Endothelial cell of umbilical vein (primary cell): ENCODE measurements around the gene CORO7. TPM values are rescaled to one million over a fixed set of nuclear protein-coding genes. Genes with fewer than 3 reads are reported as not detected.
A peak's percentile ranks its signal among the peaks of the same experiment; 100 is the strongest.

Experiments used
- BruUV-seq: library from RNA; stranded (reverse); fragments of 400-500 nt; replicated peaks from 2 replicates; lab custom pipeline; 2021; lab: Mats Ljungman, UMichigan
- CTCF ChIA-PET: fragments of 300-600, 350-600 bp; sonication (Branson Sonifier 250); formaldehyde crosslinking; loops from one replicate; lab custom pipeline; 2021; ENCODE audit warnings: antibody characterized with exemption, inconsistent platforms; lab: Charles Lee
- POLR2A ChIA-PET: fragments of 300-600, 350-600 bp; sonication (Branson Sonifier 250); formaldehyde crosslinking; loops from one replicate; lab custom pipeline; 2021; ENCODE audit warnings: antibody characterized with exemption, inconsistent platforms; lab: Charles Lee
- DNase-seq: peaks from one replicate; pipeline ENCODE4 v3.0.0-alpha.2; 2011; ENCODE audit warnings: low read depth, low spot score
- FAIRE-seq: peaks from 2 replicates; lab custom pipeline; 2011; peaks lifted over from hg19 to GRCh38; lab: Jason Lieb, UNC
- H2AFZ ChIP-seq: 2 replicates; pipeline ENCODE4 v1.6.0; 2012; ENCODE audit warnings: low read depth, low read length, control low read depth, inconsistent platforms
- H3K27ac ChIP-seq: 2 replicates; pipeline ENCODE4 v1.5.1; 2011; ENCODE audit warnings: low read depth, mild to moderate bottlenecking, control low read depth, low read length, moderate library complexity; ENCODE audit not compliant: insufficient read depth
- H3K27me3 ChIP-seq, 2 experiments: 2 replicates each; pipeline versions ENCODE4 v1.6.0 to v1.6.1; 2011; ENCODE audit warnings: low read length in 2 of 2, mixed read lengths in 1 of 2; ENCODE audit not compliant: control insufficient read depth in 2 of 2, insufficient read depth in 2 of 2
- H3K36me3 ChIP-seq, 2 experiments: 2 replicates in 1 of 2; 3 replicates in 1 of 2; pipeline ENCODE4 v1.5.1; 2011; ENCODE audit warnings: low read length in 2 of 2, mild to moderate bottlenecking in 1 of 2, moderate library complexity in 1 of 2; ENCODE audit not compliant: control insufficient read depth in 2 of 2, insufficient read depth in 2 of 2; ENCODE audit errors: extremely low read depth in 1 of 2
- H3K4me1 ChIP-seq: 3 replicates; pipeline ENCODE4 v1.5.1; 2011; ENCODE audit warnings: mild to moderate bottlenecking, low read length; ENCODE audit not compliant: control insufficient read depth, insufficient read depth; ENCODE audit errors: extremely low read depth
- H3K4me2 ChIP-seq: 2 replicates; pipeline ENCODE4 v1.6.1; 2011; ENCODE audit warnings: low read length, control low read depth, mixed read lengths; ENCODE audit not compliant: insufficient read depth
- H3K4me3 ChIP-seq, 3 experiments: fragments of 200-600 bp in 1 of 3; sonication (generic), shearing (Covaris generic) in 1 of 3; replicated peaks in 1 of 3; 2 replicates each; pipeline ENCODE4 v1.5.1; 2011 to 2016; ENCODE audit warnings: control low read depth in 3 of 3, low read length in 3 of 3, mild to moderate bottlenecking in 2 of 3, inconsistent platforms in 1 of 3, low read depth in 1 of 3, moderate library complexity in 1 of 3; ENCODE audit not compliant: insufficient read depth in 1 of 3
- H3K79me2 ChIP-seq: 2 replicates; pipeline ENCODE4 v1.6.0; 2012; ENCODE audit warnings: low read length, inconsistent platforms; ENCODE audit not compliant: control insufficient read depth, insufficient read depth
- H3K9ac ChIP-seq: replicated peaks from 2 replicates; pipeline ENCODE3; 2011; ENCODE audit warnings: low read length, control low read depth; ENCODE audit not compliant: insufficient read depth; ENCODE audit errors: extremely low read depth
- H3K9me1 ChIP-seq: replicated peaks from 3 replicates; pipeline ENCODE4 v1.6.0; 2011; ENCODE audit warnings: mild to moderate bottlenecking, low read length; ENCODE audit not compliant: control insufficient read depth, insufficient read depth; ENCODE audit errors: extremely low read depth
- H3K9me3 ChIP-seq: replicated peaks from 2 replicates; pipeline ENCODE4 v1.5.1; 2012; ENCODE audit warnings: low read length, inconsistent platforms; ENCODE audit not compliant: control insufficient read depth, insufficient read depth
- H4K20me1 ChIP-seq: replicated peaks from 2 replicates; pipeline ENCODE3; 2011; ENCODE audit warnings: mild to moderate bottlenecking, low read length; ENCODE audit not compliant: control insufficient read depth, insufficient read depth; ENCODE audit errors: extremely low read depth
- EZH2 ChIP-seq: IDR thresholded peaks from 2 replicates; pipeline ENCODE4 v1.6.1; 2012; ENCODE audit warnings: borderline replicate concordance, low read depth, mild to moderate bottlenecking, moderate library complexity, low read length, inconsistent platforms; ENCODE audit not compliant: severe bottlenecking
- FOS ChIP-seq: IDR thresholded peaks from 2 replicates; pipeline ENCODE4 v1.6.1; 2011; ENCODE audit warnings: mild to moderate bottlenecking, low read length, moderate library complexity, borderline replicate concordance; ENCODE audit not compliant: insufficient read depth
- GATA2 ChIP-seq: IDR thresholded peaks from 2 replicates; pipeline ENCODE4 v1.7.0; 2011; ENCODE audit warnings: low read depth, mild to moderate bottlenecking, moderate library complexity, mixed read lengths, low read length; ENCODE audit not compliant: insufficient read length, insufficient read depth
- JUN ChIP-seq: IDR thresholded peaks from 2 replicates; pipeline ENCODE4 v1.6.1; 2011; ENCODE audit warnings: borderline replicate concordance, low read depth; ENCODE audit not compliant: insufficient read length, insufficient read depth
- POLR2A ChIP-seq: IDR thresholded peaks from 2 replicates; pipeline ENCODE4 v1.6.1; 2012; ENCODE audit warnings: low read depth, mild to moderate bottlenecking, control low read depth, low read length
- POLR2AphosphoS5 ChIP-seq: IDR thresholded peaks from 2 replicates; pipeline ENCODE4 v1.6.1; 2012; ENCODE audit warnings: low read depth, mild to moderate bottlenecking, control low read depth, low read length, moderate library complexity; ENCODE audit not compliant: insufficient read depth
- dilution Hi-C: fragments of 300-500 bp; cut with MboI; formaldehyde crosslinking; loops from one replicate; pipeline ENCODE4 v1.15.0; 2019; ENCODE audit warnings: low sequenced_read_pairs; ENCODE audit not compliant: extremely low pct_ligation_motif_present
- intact Hi-C: fragments of 100-400 bp; cut with micrococcal nuclease; formaldehyde crosslinking; loops from one replicate; pipeline ENCODE4 v1.10.0; 2022
- polyA plus RNA-seq, 4 experiments: library from polyadenylated mRNA; depleted of rRNA in 3 of 4; stranded (reverse) in 3 of 4; unstranded in 1 of 4; fragments of >200 nt; gene quantifications; 2 replicates each; pipeline versions ENCODE4 v1.2.1 to v1.2.3, GENCODE V29; 2011 to 2012; ENCODE audit warnings: missing spikeins in 1 of 4
- total RNA-seq: library from RNA; stranded (reverse); gene quantifications from 2 replicates; pipeline ENCODE4 v1.2.3, GENCODE V29; 2021
- TF ChIP-seq, protein P1 (sequence below): IDR thresholded peaks from 2 replicates; pipeline ENCODE4 v1.6.1; 2011; ENCODE audit not compliant: insufficient read depth, insufficient read length
- TF ChIP-seq, protein P2 (sequence below), 2 donors: IDR thresholded peaks; 1 replicate in 1 of 2; 2 replicates in 1 of 2; pipeline ENCODE4 v1.5.1; 2011; ENCODE audit warnings: low read length in 2 of 2, mild to moderate bottlenecking in 2 of 2, moderate library complexity in 2 of 2, control low read depth in 1 of 2, inconsistent platforms in 1 of 2, low read depth in 1 of 2; ENCODE audit not compliant: insufficient read depth in 1 of 2; ENCODE audit errors: extremely low read depth in 1 of 2

Gene CORO7
- total and polyA plus RNA-seq, 2 donors (not counting 3 experiments of a cell fraction or from before 2014, with no cell fraction given) = 42.5 to 72.3 TPM

DNA sequence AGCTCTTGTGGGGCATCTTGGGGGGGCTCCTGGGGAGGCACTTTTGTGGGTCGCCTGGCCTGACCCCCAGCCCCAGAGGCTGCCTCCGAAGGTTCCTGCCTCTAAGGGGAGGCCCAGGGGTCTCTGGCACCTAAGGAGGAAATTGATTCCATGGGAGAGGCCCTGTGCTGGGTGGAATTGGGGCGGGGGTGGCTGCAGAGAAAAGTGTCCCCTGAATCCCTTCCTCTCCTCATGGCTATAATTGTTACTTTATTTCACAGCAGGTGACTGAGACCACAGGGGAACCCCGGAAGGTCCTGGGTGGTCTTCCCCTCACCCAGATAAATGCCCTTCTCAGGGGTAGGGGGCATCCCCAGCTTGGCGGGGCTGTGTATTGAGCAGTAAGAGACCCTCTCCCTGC lies 97.4 kb downstream of the CORO7 start:
- DNase-seq (no peak), FAIRE-seq (no peak)
- Histone ChIP-seq H2AFZ (no peak overlapping the region), H3K4me1 (peaks cover 25% of the 10 kb centered on the region), H3K9me1 (no peaks in the 10 kb centered on the region), H3K27ac (no peak overlapping the region), H4K20me1 (no peaks in the 10 kb centered on the region), H3K9me3 (no peaks in the 10 kb centered on the region), H3K4me2 (no peak overlapping the region), H3K4me3 (no peak overlapping the region), H3K79me2 (peaks cover 57% of the 10 kb centered on the region), H3K27me3 (no peaks in the 10 kb centered on the region), H3K36me3 (no peaks in the 10 kb centered on the region), H3K9ac (no peak overlapping the region)
- BruUV-seq = no TSS peak
- intact Hi-C loops (no loop called here), dilution Hi-C loops (no loop called here)
- TF ChIP-seq FOS (no peak), JUN (no peak), EZH2 (no peak), GATA2 (no peak), POLR2AphosphoS5 (no peak)
- CTCF ChIA-PET = interaction anchor here (0.6 to 6.0 kb wide), 3 partner anchors 9 to 46 kb away, joined by 3 to 73 read pairs (median 5); partner anchors contain the start of gene TFAP4
- POLR2A ChIA-PET = no interaction called here

DNA sequence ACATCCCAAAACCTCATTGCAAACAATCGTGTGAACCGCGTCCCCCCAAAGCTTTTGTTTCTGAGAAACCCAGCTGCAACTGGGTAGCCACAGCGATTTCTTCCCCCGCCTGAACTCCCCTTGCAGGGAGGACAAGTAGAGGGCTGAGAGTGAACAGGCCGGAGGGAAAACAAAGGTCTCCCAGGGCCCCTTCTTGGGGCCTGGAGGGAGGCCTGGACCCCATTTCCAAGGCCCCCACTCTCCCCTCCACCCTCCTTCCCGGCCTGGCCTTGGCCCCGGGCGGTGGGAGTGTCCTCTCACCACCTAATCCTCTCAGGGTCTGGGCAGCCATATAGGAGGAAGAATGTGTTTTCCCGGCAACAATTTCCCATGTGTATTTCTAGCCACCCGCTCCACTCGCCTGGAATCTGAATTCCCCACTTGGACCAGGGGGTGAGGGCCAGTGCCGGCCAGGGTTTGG lies 97.9 kb downstream of the CORO7 start:
- Histone ChIP-seq H3K4me3 (no peak overlapping the region), H3K4me1 (peaks cover 22% of the 10 kb centered on the region), H2AFZ (no peak overlapping the region), H3K27ac (peak overlapping the region; percentile 16), H3K4me2 (no peak overlapping the region), H3K9me1 (no peaks in the 10 kb centered on the region), H3K9ac (no peak overlapping the region), H3K36me3 (no peaks in the 10 kb centered on the region), H3K27me3 (no peaks in the 10 kb centered on the region), H3K79me2 (peaks cover 54% of the 10 kb centered on the region), H3K9me3 (no peaks in the 10 kb centered on the region), H4K20me1 (no peaks in the 10 kb centered on the region)
- no peak for TF ChIP-seq GATA2
- TF ChIP-seq EZH2 = no peak
- TF ChIP-seq POLR2AphosphoS5 = no peak
- no peak for TF ChIP-seq JUN
- TF ChIP-seq, protein P1, sequence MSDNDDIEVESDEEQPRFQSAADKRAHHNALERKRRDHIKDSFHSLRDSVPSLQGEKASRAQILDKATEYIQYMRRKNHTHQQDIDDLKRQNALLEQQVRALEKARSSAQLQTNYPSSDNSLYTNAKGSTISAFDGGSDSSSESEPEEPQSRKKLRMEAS = no peak
- TF ChIP-seq, protein P2, sequence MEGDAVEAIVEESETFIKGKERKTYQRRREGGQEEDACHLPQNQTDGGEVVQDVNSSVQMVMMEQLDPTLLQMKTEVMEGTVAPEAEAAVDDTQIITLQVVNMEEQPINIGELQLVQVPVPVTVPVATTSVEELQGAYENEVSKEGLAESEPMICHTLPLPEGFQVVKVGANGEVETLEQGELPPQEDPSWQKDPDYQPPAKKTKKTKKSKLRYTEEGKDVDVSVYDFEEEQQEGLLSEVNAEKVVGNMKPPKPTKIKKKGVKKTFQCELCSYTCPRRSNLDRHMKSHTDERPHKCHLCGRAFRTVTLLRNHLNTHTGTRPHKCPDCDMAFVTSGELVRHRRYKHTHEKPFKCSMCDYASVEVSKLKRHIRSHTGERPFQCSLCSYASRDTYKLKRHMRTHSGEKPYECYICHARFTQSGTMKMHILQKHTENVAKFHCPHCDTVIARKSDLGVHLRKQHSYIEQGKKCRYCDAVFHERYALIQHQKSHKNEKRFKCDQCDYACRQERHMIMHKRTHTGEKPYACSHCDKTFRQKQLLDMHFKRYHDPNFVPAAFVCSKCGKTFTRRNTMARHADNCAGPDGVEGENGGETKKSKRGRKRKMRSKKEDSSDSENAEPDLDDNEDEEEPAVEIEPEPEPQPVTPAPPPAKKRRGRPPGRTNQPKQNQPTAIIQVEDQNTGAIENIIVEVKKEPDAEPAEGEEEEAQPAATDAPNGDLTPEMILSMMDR (IDR thresholded peaks at IDR 0.05; ENCODE audit: extremely low read depth in 1 of 2, insufficient read depth in 1 of 2, low read depth in 1 of 2, low read length in 2 of 2) = no peak
- no peak for TF ChIP-seq POLR2A
- intact Hi-C loops = no loop called here
- no peak for DNase-seq
- ChIA-PET POLR2A (no interaction called here), CTCF (interaction anchor here (0.6 to 6.0 kb wide), 4 partner anchors 10 to 45 kb away, joined by 3 to 73 read pairs (median 5); partner anchors contain the start of gene TFAP4)
- dilution Hi-C loops = no loop called here
- BruUV-seq = no TSS peak
- no peak for FAIRE-seq
